Neural progenitor cell (in vitro differentiated cells): Measurements from ENCODE around the gene GRIK3. TPM values are rescaled to one million over a fixed set of nuclear protein-coding genes. Genes with fewer than 3 reads are reported as not detected.

Experiments used
- DNase-seq: peaks from one replicate; pipeline ENCODE4 v3.0.0-alpha.2; 2016; ENCODE audit warnings: low spot score
- H2AFZ ChIP-seq: fragments of 200-600 bp; sonication (generic); replicated peaks from 2 replicates; pipeline ENCODE4 v1.6.1; 2016; ENCODE audit warnings: antibody characterized with exemption
- H3F3A ChIP-seq: fragments of 200-600 bp; sonication (generic); 2 replicates; pipeline ENCODE4 v1.6.1; 2016; ENCODE audit warnings: antibody characterized with exemption, low read depth
- H3K27ac ChIP-seq: fragments of 200-600 bp; sonication (generic); 2 replicates; pipeline ENCODE4 v1.5.1; 2016; ENCODE audit warnings: mild to moderate bottlenecking
- H3K27me3 ChIP-seq: fragments of 200-600 bp; sonication (generic); 2 replicates; pipeline ENCODE4 v1.6.1; 2016; ENCODE audit warnings: mild to moderate bottlenecking, moderate library complexity
- H3K36me3 ChIP-seq: fragments of 200-600 bp; sonication (generic); 2 replicates; pipeline ENCODE4 v1.5.1; 2016
- H3K4me1 ChIP-seq: fragments of 200-600 bp; sonication (generic); 2 replicates; pipeline ENCODE4 v1.6.1; 2016; ENCODE audit warnings: mixed run types
- H3K4me2 ChIP-seq: fragments of 200-600 bp; sonication (generic); 2 replicates; pipeline ENCODE4 v1.6.1; 2016
- H3K4me3 ChIP-seq: fragments of 200-600 bp; sonication (generic); 2 replicates; pipeline ENCODE4 v1.5.1; 2016
- H3K79me2 ChIP-seq: fragments of 200-600 bp; sonication (generic); 2 replicates; pipeline ENCODE4 v1.6.1; 2016; ENCODE audit warnings: low read depth
- H3K9ac ChIP-seq: fragments of 200-600 bp; sonication (generic); 2 replicates; pipeline ENCODE4 v1.6.1; 2016
- H3K9me3 ChIP-seq: fragments of 200-600 bp; sonication (generic); 2 replicates; pipeline ENCODE4 v1.5.1; 2016; ENCODE audit warnings: low read depth
- H4K20me1 ChIP-seq: fragments of 200-600 bp; sonication (generic); 2 replicates; pipeline ENCODE4 v1.6.1; 2016; ENCODE audit warnings: low read depth
- H3K27ac Mint-ChIP-seq: 3 replicates; pipeline ENCODE4 v1.8.0; 2021; ENCODE audit warnings: mixed read lengths
- H3K27me3 Mint-ChIP-seq: 2 replicates; pipeline ENCODE4 v1.8.0; 2022; ENCODE audit warnings: low read depth, mild to moderate bottlenecking, inconsistent platforms, moderate library complexity, mixed read lengths; ENCODE audit not compliant: insufficient read depth
- H3K36me3 Mint-ChIP-seq: 3 replicates; pipeline ENCODE4 v1.8.0; 2021; ENCODE audit warnings: mixed read lengths
- H3K4me1 Mint-ChIP-seq: 3 replicates; pipeline ENCODE4 v1.8.0; 2021; ENCODE audit warnings: mixed read lengths
- H3K4me3 Mint-ChIP-seq: 3 replicates; pipeline ENCODE4 v1.8.0; 2021; ENCODE audit warnings: mild to moderate bottlenecking, moderate library complexity, mixed read lengths
- H3K9me3 Mint-ChIP-seq: 3 replicates; pipeline ENCODE4 v1.8.0; 2020; ENCODE audit warnings: mixed read lengths
- CTCF ChIP-seq: fragments of 200-600 bp; sonication (generic); IDR thresholded peaks from 2 replicates; pipeline ENCODE4 v1.5.1; 2017; ENCODE audit warnings: antibody characterized with exemption, mild to moderate bottlenecking
- EZH2 ChIP-seq: fragments of 200-600 bp; sonication (generic); IDR thresholded peaks from 2 replicates; pipeline ENCODE4 v1.6.1; 2017; ENCODE audit warnings: antibody characterized with exemption, mild to moderate bottlenecking, moderate library complexity
- EZH2phosphoT487 ChIP-seq: fragments of 200-600 bp; sonication (generic); IDR thresholded peaks from 2 replicates; pipeline ENCODE4 v1.6.1; 2017; ENCODE audit warnings: antibody characterized with exemption
- total RNA-seq: library from RNA; depleted of rRNA; stranded (reverse); fragments of >200 nt; gene quantifications from 2 replicates; pipeline ENCODE4 v1.2.3, GENCODE V29; 2015; ENCODE audit warnings: low replicate concordance

GRIK3 gene
- total RNA-seq, 1 donor from 2014 or later = 1.7 TPM

- Mint-ChIP-seq H3K4me1 (peaks cover 32% of the 10 kb centered on the region), H3K36me3 (no peaks in the 10 kb centered on the region)
- no peak overlapping the region for H3K4me2 ChIP-seq
Observed at GRCh38 chr1:36842448-36842847, 191.9 kb downstream of the GRIK3 start.

GRCh38 chr1:36839485-36839884, 194.8 kb downstream of the GRIK3 start:
- Mint-ChIP-seq H3K4me3 (no peak overlapping the region), H3K27me3 (peaks cover 8% of the 10 kb centered on the region), H3K9me3 (no peaks in the 10 kb centered on the region), H3K27ac (no peak overlapping the region), H3K4me1 (peaks cover 31% of the 10 kb centered on the region), H3K36me3 (no peaks in the 10 kb centered on the region)
- H3K4me1 ChIP-seq = peaks cover 18% of the 10 kb centered on the region
- no peak overlapping the region for H2AFZ ChIP-seq
- no peaks in the 10 kb centered on the region for H3K27me3 ChIP-seq
- no peak for TF ChIP-seq EZH2phosphoT487
- no peak for TF ChIP-seq CTCF
- TF ChIP-seq EZH2 = no peak
- DNase-seq = no peak
- no peak overlapping the region for H3K27ac ChIP-seq
- H3K4me2 ChIP-seq = no peak overlapping the region
- H3K9me3 ChIP-seq = no peaks in the 10 kb centered on the region
- no peaks in the 10 kb centered on the region for H3K36me3 ChIP-seq
- H4K20me1 ChIP-seq = no peaks in the 10 kb centered on the region
- H3K79me2 ChIP-seq = no peaks in the 10 kb centered on the region
- peaks cover 6% of the 10 kb centered on the region for H3F3A ChIP-seq
- no peak overlapping the region for H3K4me3 ChIP-seq
- no peak overlapping the region for H3K9ac ChIP-seq

More at GRCh38 chr1:36842448-36842847, 191.9 kb downstream of the GRIK3 start:
- H2AFZ ChIP-seq = no peak overlapping the region
- Mint-ChIP-seq H3K27me3 (peaks cover 8% of the 10 kb centered on the region), H3K4me3 (no peak overlapping the region), H3K9me3 (no peaks in the 10 kb centered on the region), H3K27ac (no peak overlapping the region)
- no peak overlapping the region for H3K4me3 ChIP-seq
- DNase-seq = no peak
- no peaks in the 10 kb centered on the region for H3K27me3 ChIP-seq
- no peaks in the 10 kb centered on the region for H3K36me3 ChIP-seq
- H3K9me3 ChIP-seq = no peaks in the 10 kb centered on the region
- no peaks in the 10 kb centered on the region for H4K20me1 ChIP-seq
- peaks cover 20% of the 10 kb centered on the region for H3F3A ChIP-seq
- H3K9ac ChIP-seq = no peak overlapping the region
- TF ChIP-seq EZH2 (no peak), EZH2phosphoT487 (no peak), CTCF (no peak)
- H3K79me2 ChIP-seq = no peaks in the 10 kb centered on the region
- H3K4me1 ChIP-seq = peaks cover 30% of the 10 kb centered on the region
- no peak overlapping the region for H3K27ac ChIP-seq

GRCh38 chr1:36838888-36839287, 195.4 kb downstream of the GRIK3 start:
- Histone ChIP-seq H3K27ac (no peak overlapping the region), H3K9ac (no peak overlapping the region), H3K4me3 (no peak overlapping the region), H3K9me3 (no peaks in the 10 kb centered on the region), H3K4me1 (peaks cover 15% of the 10 kb centered on the region), H4K20me1 (no peaks in the 10 kb centered on the region), H3K79me2 (no peaks in the 10 kb centered on the region), H3K27me3 (no peaks in the 10 kb centered on the region), H3K36me3 (no peaks in the 10 kb centered on the region), H2AFZ (no peak overlapping the region), H3F3A (peaks cover 6% of the 10 kb centered on the region), H3K4me2 (no peak overlapping the region)
- Mint-ChIP-seq H3K27me3 (peaks cover 8% of the 10 kb centered on the region), H3K4me3 (no peak overlapping the region), H3K27ac (no peak overlapping the region), H3K36me3 (no peaks in the 10 kb centered on the region), H3K4me1 (peaks cover 31% of the 10 kb centered on the region), H3K9me3 (no peaks in the 10 kb centered on the region)
- TF ChIP-seq CTCF (no peak), EZH2phosphoT487 (no peak), EZH2 (no peak)
- no peak for DNase-seq
